ENCODE results near the gene CDCA7.

The CDCA7 gene

DNA sequence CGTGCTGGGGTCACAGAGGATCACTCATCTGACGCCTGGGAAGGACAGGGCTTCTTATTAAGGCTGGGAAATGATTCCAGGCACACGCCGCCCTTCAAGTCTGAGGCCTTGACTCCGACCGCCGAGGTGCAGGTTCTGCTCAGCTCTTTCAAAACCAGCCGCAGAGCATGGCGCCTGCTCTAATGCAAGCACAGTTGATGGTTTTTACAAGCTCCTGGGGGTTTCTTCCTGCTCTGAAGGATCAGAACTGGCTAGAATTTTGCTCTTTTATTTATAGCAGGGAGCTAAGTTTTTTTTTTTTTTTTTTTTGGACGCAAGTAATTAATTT lies 32.0 kb downstream of the CDCA7 start:
- no peaks in the 10 kb centered on the region for H3K27me3 Mint-ChIP-seq

DNA sequence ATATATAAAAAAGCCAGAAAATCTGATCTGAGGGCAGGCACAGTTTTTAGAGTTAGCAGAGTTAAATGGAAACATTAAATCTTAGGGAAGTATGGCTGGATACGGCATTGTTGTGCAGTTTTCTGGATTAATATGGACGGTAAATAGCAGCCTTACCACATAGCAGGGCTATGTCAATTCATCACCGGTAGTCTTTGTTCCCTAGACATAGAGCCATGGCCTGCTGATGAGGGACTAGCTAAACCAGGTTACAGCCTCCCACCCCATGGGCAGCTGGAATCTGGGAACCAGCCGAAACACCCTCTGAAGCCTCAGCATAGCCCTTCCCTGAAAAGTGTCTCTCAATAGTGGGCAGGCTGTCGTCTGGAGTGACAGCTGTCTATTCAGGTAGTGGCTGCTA lies 32.4 kb downstream of the CDCA7 start:
- H3K4me1 Mint-ChIP-seq, result no peaks in the 10 kb centered on the region
- no peaks in the 10 kb centered on the region for H3K9me3 Mint-ChIP-seq
- H3K4me3 Mint-ChIP-seq, result no peak overlapping the region
- ATAC-seq (no peak), DNase-seq (no peak)
- no peak overlapping the region for H3K27ac Mint-ChIP-seq
- H3K27me3 Mint-ChIP-seq, result no peaks in the 10 kb centered on the region
- peaks cover 2% of the 10 kb centered on the region for H3K36me3 Mint-ChIP-seq (ENCODE audit: low read depth)

More for the DNA sequence above, 32.0 kb downstream of the CDCA7 start:
- DNase-seq, result no peak
- Mint-ChIP-seq H3K36me3 (ENCODE audit: low read depth) (peaks cover 2% of the 10 kb centered on the region), H3K4me3 (no peak overlapping the region), H3K4me1 (no peaks in the 10 kb centered on the region), H3K27ac (no peak overlapping the region), H3K9me3 (no peaks in the 10 kb centered on the region)
- no peak for ATAC-seq

DNA sequence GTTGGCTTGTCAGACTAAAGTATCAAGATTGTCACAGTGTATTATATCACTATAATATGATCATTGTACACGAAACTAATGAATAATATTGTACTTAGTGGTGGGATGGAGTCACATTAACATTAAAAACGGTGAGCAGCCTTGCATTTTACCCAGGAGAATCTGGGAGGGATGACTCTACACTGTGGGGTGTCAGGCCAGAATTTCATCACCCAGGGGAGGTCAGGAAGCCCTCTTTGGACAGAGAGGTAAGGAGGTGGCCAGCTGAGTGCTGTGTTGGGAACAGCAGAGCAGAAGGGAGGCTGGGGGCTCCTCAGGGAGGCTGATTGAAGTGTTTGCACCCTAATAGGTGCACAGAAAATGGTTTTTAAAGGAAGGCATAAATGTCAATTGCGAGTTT lies 33.0 kb downstream of the CDCA7 start:
- H3K27ac Mint-ChIP-seq, result no peak overlapping the region
- no peak for DNase-seq
- no peaks in the 10 kb centered on the region for H3K4me1 Mint-ChIP-seq
- no peaks in the 10 kb centered on the region for H3K27me3 Mint-ChIP-seq
- H3K9me3 Mint-ChIP-seq, result no peaks in the 10 kb centered on the region
- H3K36me3 Mint-ChIP-seq (ENCODE audit: low read depth), result peaks cover 2% of the 10 kb centered on the region
- no peak for ATAC-seq
- H3K4me3 Mint-ChIP-seq, result no peak overlapping the region

DNA sequence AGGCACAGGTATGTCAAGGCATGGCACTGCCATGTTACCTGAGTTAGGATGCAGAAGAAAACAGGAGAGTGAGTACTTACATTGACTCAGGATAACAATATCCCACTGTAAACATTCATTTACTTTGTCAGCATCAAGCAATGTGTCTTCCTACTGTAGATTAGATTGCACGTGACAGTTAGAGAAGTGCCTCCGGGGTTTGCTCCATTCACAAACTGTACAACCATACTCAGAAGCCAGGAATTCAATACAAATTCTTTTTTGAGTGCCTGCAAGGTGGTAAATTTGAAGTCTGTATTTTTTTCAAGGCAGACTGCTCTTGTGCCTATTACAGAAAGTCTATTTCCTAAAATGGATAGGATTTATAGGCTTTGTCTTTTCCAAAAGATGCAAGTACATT lies 34.1 kb downstream of the CDCA7 start:
- H3K27me3 Mint-ChIP-seq, result peaks cover under 1% of the 10 kb centered on the region
- H3K36me3 Mint-ChIP-seq (ENCODE audit: low read depth), result peaks cover 2% of the 10 kb centered on the region
- H3K27ac Mint-ChIP-seq, result no peak overlapping the region
- DNase-seq (no peak), ATAC-seq (no peak)
- H3K4me1 Mint-ChIP-seq, result no peaks in the 10 kb centered on the region
- H3K4me3 Mint-ChIP-seq, result no peak overlapping the region
- no peaks in the 10 kb centered on the region for H3K9me3 Mint-ChIP-seq

DNA sequence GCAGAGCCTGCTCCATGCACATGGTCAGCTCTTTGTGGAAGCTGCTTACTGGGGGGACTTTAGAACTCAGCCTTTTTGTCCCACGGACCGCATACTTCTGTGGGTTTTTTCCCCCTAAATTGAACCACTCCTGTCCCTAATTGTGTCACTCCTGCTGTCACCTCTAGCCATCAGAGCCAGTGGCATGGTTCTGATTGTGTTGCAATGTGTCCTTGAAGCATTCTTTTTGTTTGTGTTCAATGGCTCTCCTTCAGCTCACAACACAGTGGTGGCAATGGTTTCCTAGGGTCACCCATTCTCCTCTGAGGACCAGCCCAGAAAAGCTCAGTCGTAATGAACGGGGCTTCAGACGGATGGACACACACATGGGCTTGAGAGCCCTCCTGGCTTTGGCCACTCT lies 35.4 kb downstream of the CDCA7 start:
- no peak for ATAC-seq
- no peak overlapping the region for H3K4me3 Mint-ChIP-seq
- no peaks in the 10 kb centered on the region for H3K9me3 Mint-ChIP-seq
- peaks cover 12% of the 10 kb centered on the region for H3K27me3 Mint-ChIP-seq
- no peaks in the 10 kb centered on the region for H3K36me3 Mint-ChIP-seq (ENCODE audit: low read depth)
- H3K4me1 Mint-ChIP-seq, result no peaks in the 10 kb centered on the region
- no peak overlapping the region for H3K27ac Mint-ChIP-seq
- no peak for DNase-seq

DNA sequence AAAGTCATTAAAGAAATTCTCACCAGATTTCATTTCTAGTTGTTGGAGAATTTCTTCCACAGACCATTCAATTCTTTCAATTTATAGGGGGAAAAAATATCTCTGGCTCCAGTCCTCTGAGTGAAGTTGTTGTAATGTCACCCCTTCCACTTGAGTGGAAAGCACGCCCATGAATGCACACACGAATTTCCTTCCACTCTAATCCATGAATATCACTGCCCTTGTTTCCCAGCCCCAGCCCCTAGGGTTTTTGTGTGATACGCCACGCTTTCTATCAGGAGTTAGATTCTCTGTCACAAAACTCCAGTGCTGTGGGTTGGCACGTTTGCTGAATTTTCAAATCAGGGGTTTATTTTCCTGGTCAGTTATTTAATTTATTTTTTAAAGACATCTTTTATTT lies 38.1 kb downstream of the CDCA7 start:
- Mint-ChIP-seq H3K4me1 (no peaks in the 10 kb centered on the region), H3K4me3 (no peak overlapping the region), H3K27me3 (peaks cover 31% of the 10 kb centered on the region), H3K9me3 (no peaks in the 10 kb centered on the region), H3K27ac (no peak overlapping the region), H3K36me3 (ENCODE audit: low read depth) (no peaks in the 10 kb centered on the region)
- no peak for ATAC-seq
- DNase-seq, result no peak

DNA sequence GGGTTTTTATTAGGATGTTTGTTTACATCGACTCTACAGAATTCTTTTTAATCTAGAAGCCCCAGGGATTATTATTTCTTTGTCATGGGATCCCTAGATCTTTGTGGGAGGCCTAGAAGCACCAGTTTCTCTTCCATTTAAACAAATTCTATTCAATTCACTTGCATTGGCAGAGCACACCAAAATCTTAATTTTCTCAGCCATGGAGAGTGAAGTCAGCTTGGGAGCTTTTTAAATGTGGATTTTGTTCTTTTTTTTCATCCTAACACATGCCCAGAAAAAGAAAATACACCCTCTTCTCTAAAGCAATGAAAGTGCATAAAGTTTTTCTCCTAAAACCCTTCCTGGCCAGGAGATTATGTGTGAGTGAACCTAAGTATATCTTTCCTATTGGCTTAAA lies 38.5 kb downstream of the CDCA7 start:
- no peaks in the 10 kb centered on the region for H3K36me3 Mint-ChIP-seq (ENCODE audit: low read depth)
- H3K4me3 Mint-ChIP-seq, result no peak overlapping the region
- DNase-seq (no peak), ATAC-seq (no peak)
- no peak overlapping the region for H3K27ac Mint-ChIP-seq
- H3K4me1 Mint-ChIP-seq, result no peaks in the 10 kb centered on the region
- H3K27me3 Mint-ChIP-seq, result peaks cover 32% of the 10 kb centered on the region
- H3K9me3 Mint-ChIP-seq, result no peaks in the 10 kb centered on the region

DNA sequence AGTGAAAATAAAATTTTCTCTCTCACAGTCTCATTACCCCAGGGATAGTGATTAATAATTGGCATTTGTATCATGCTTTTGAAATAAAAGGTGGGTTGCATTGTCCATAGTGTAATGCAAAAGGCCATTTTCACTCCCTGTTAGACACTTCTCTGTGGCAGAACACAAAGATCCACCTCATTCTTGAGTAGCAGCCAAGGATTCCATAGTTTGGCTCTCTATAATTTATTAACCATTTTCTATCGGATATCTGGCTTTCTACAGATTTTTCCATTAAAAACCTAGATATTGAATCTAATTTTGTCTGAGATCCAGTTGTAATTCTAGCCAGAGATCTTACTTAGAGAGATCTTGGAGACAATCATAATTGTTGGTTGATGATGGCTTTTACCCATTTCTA lies 39.0 kb downstream of the CDCA7 start:
- Mint-ChIP-seq H3K36me3 (ENCODE audit: low read depth) (no peaks in the 10 kb centered on the region), H3K4me3 (no peak overlapping the region), H3K27ac (no peak overlapping the region), H3K9me3 (no peaks in the 10 kb centered on the region), H3K27me3 (peaks cover 36% of the 10 kb centered on the region), H3K4me1 (no peaks in the 10 kb centered on the region)
- no peak for DNase-seq
- no peak for ATAC-seq

DNA sequence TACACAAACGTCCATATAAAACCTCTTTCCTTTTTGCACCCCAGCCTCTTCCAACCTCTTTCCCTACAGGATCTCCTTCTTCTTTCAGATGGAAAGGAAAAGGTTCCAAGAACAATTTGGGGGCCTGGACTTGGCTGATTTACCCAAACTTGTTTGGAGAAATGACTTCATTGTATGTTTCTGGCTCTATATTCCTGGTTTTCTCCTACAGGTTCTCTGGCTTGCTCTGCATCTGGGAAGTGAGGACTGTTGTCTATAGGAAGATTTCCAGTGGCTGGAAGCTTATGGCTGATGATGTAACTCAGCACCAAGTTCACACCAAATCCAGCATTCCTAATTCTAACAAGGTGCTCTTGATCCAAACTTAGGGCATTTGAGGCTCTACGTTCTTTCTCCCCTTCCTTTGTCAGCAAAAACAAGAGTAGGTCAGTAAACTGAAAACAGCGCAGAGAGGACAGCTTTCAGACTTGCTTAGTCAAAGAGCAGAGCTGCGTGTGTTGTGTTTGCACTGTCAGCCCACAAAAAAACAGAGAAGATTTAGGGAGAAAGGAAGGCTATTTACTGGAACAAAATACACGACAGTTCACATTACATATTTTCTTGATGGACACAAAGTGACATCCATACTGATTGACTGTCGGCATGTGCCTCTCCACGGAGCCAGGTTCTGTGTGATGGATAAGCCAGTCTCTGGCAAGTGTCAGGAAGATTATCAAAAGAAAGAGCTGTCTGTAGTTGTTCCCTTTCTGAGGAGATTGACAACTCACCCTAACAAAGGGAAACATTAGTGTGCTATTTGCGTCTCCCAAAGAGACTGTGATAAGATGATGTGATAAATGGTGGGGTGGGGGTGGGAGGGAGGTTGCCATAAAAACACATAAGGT lies 39.7 kb downstream of the CDCA7 start:
- H3K27me3 Mint-ChIP-seq, result peaks cover 39% of the 10 kb centered on the region
- no peaks in the 10 kb centered on the region for H3K4me1 Mint-ChIP-seq
- H3K4me3 Mint-ChIP-seq, result no peak overlapping the region
- ATAC-seq (no peak), DNase-seq (no peak)
- H3K27ac Mint-ChIP-seq, result no peak overlapping the region
- H3K36me3 Mint-ChIP-seq (ENCODE audit: low read depth), result no peaks in the 10 kb centered on the region
- no peaks in the 10 kb centered on the region for H3K9me3 Mint-ChIP-seq

DNA sequence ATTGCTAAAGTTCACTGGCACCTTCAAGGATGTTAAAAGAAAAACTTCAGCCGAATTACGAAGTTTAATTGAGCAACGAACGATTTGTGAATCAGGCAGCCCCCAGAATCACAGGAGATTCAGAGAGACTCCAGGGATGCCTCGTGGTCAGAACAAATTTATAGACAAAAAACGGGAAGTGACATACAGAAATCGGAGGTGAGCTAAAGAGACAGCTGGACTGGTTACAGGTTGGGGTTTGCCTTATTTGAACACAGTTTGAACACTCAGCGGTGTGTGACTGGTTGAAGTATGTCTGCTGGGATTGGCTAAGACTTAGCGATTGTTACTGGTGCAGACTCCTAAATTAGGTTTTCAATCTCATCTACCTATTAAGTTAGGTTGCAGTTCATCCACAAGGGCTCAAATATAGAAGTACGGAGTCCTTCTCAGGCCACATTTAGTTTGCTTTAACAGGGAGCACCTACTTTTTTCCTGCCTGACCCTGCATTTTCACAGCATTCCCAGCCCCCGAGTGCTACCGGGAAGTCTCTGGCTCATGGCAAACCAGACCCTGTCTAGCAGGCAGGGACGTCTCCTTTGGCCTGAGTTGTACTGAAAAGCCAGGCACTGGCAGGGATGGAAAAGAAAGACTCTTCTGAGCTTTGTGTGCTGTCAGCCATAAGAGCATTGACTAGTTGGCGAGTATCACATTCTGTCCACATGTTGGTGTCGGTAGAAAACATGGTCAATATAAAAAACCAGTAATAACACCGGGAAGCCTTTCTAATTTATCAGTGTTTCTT lies 41.1 kb downstream of the CDCA7 start:
- ATAC-seq, result no peak
- peaks cover 52% of the 10 kb centered on the region for H3K27me3 Mint-ChIP-seq

DNA sequence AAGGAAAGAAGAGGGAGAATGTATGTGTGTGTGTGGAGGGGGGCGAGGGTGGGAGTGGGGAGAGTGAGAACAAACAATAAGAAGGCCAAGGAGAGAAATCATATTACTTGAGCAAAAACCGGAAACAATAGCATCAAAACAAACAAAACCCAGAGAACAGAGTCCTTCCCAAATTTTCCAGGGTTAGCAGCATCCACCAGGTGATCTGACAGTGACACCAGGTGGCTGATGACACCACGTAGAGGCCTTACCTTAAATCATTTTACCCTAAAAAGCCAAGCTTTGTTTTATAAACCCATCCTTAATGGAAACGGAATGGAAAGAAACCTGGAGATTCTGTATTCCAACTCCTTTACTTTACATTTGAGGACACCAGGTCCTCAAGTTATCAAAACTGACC lies 42.9 kb downstream of the CDCA7 start:
- Mint-ChIP-seq H3K27me3 (peaks cover 68% of the 10 kb centered on the region), H3K9me3 (no peaks in the 10 kb centered on the region)
- ATAC-seq, result no peak

More for the DNA sequence above, 41.1 kb downstream of the CDCA7 start:
- Mint-ChIP-seq H3K9me3 (no peaks in the 10 kb centered on the region), H3K36me3 (ENCODE audit: low read depth) (no peaks in the 10 kb centered on the region), H3K4me3 (no peak overlapping the region), H3K4me1 (no peaks in the 10 kb centered on the region), H3K27ac (no peak overlapping the region)
- DNase-seq, result no peak

DNA sequence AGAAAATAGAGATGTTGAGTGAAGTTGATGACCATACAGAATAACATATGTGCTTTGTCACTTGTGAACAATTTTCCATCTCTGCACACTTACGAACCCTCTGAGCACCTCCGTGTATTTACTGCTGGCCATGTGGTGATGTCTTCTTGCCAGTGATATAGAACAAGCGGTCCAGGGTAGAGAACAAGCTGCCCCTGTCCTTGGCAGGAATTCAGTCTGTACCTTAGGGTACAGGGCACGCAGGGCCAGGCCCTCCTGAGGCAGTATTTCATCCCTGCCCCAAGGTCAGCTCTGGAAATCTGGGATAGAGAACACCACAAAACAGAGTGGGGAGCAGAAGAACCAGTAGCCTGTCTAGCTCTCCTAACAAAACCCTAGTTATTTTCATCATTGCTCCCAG lies 44.6 kb downstream of the CDCA7 start:
- Mint-ChIP-seq H3K27me3 (peaks cover 76% of the 10 kb centered on the region), H3K9me3 (no peaks in the 10 kb centered on the region), H3K36me3 (ENCODE audit: low read depth) (no peaks in the 10 kb centered on the region), H3K27ac (no peak overlapping the region), H3K4me1 (peaks cover 4% of the 10 kb centered on the region), H3K4me3 (no peak overlapping the region)
- no peak for ATAC-seq
- no peak for DNase-seq

More for the DNA sequence above, 42.9 kb downstream of the CDCA7 start:
- Mint-ChIP-seq H3K27ac (no peak overlapping the region), H3K4me3 (no peak overlapping the region), H3K4me1 (peaks cover 4% of the 10 kb centered on the region), H3K36me3 (ENCODE audit: low read depth) (no peaks in the 10 kb centered on the region)
- DNase-seq, result no peak

DNA sequence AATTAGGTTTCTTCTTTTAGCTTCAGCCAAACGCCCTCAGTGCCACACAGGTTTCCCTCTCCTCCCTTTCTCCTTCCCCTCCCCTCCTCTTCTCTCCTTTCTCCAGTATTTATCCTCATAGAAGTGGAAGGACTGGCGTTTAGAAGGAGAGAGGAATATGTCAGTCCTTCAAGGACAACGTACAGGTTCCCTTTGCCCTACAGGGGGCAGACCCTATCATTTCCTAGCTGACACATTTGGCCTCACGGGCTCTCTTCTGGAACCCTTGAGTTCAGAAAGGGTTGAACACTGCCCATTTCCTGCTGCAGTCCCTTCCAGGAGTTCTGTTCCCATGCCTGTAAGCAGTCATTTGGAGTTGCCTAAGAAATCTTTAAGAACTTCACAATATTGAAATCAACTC lies 46.1 kb downstream of the CDCA7 start:
- no peaks in the 10 kb centered on the region for H3K36me3 Mint-ChIP-seq (ENCODE audit: low read depth)
- ATAC-seq, result no peak
- H3K4me1 Mint-ChIP-seq, result peaks cover 4% of the 10 kb centered on the region
- DNase-seq, result no peak
- no peaks in the 10 kb centered on the region for H3K9me3 Mint-ChIP-seq
- peaks cover 65% of the 10 kb centered on the region for H3K27me3 Mint-ChIP-seq
- H3K27ac Mint-ChIP-seq, result no peak overlapping the region
- H3K4me3 Mint-ChIP-seq, result no peak overlapping the region

DNA sequence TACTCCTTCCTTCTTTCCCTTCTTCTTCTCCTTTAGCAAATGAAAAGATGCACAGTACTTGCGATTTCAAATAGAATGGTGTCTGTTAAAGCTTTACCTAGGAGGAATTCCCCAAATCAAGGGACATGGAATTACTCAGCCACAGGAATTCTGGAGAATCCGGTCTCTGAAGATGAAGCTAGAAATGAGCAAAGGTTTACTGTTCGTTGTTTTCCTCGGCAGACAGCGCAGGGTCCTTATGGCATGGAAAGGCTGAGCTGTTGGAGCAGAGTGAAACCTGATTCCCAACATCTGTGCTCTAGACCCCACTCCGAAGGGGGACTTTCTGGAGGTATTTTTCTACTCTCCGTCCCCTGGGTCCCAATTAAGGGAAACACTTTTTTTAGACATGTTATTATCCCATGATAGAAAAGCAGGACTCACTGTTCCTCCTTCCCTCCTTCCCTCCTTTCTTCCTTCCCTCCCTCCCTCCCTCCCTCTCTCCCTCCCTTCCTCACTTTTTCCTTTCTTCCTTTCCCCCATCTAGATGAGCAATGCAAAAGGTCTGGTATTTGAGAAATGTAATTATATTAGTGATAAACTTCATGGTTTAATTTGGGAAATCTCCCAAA lies 47.1 kb downstream of the CDCA7 start:
- Mint-ChIP-seq H3K4me3 (no peak overlapping the region), H3K27me3 (peaks cover 63% of the 10 kb centered on the region), H3K27ac (no peak overlapping the region), H3K4me1 (peaks cover 4% of the 10 kb centered on the region), H3K9me3 (no peaks in the 10 kb centered on the region), H3K36me3 (ENCODE audit: low read depth) (no peaks in the 10 kb centered on the region)
- DNase-seq (no peak), ATAC-seq (no peak)
